HG02610 (cell line): Measurements from ENCODE around the gene GPD1L.

Experiments used
- ATAC-seq: cut with Tn5 transposase; IDR thresholded peaks from one replicate; pipeline ENCODE4 v1.9.1; 2021; ENCODE audit warnings: mild to moderate bottlenecking, moderate library complexity; ENCODE audit not compliant: unreplicated experiment

GPD1L gene

DNA sequence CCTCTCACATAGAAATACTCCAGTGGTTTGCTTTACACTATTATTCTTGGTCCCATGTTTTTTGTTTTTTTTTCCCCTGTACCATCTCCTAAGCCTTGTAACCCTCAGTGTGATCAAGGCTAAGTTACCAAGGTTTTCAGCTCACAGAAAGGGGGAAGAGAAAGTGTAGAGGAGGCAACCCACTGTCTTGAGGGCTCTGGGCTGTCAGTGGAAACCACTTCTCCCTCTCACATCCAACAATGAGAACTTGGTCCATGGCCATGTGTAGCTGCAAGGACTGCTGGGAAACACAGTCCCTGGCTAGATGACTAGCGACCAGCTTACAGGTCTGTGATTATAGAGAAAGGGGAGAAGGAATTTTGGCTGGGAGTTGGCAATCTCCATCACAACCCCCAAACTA is 30.3 kb downstream of the GPD1L start:
- ATAC-seq: no peak

DNA sequence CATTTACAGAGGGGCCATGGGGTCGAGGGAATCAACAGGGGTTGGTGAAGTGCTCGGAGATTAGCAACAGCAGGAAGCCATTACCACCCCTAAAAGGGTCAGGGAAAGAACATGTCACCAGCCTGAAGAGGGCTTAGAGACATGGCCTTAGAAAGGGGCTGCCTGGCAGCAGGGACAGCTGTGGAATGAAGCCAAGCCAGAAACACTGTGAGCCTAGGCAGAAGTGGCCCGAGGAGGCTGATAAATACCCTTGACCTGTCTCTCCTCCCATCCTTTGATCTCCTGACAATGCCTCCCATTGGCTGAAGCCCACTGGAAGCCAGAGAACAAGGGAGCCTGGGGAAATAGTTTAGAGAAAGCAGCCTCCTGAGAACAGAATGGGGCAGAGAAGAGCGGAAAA is 31.4 kb downstream of the GPD1L start:
- no peak for ATAC-seq

DNA sequence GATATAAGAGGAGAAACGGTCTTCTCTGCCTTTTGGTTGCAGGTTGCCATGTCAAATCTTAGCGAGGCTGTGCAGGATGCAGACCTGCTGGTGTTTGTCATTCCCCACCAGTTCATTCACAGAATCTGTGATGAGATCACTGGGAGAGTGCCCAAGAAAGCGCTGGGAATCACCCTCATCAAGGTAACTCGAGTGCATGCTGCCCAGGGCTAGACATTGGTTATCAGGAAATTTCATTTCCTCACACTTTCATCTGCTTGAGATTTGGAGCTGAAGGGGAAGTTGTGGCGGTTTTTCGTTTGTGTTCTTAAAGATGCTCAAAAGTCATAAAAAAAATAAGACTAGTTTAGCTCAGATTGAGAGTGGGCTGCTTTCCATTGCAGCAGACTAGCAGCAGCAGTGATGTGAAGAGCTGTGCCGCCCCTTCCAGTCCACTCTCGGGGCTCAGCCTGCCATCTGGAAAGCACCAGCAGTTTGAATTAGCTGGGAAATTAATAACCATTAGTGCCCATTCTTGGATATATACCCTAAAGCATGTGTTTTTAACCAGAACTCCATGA is 32.2 kb downstream of the GPD1L start:
- ATAC-seq: no peak

DNA sequence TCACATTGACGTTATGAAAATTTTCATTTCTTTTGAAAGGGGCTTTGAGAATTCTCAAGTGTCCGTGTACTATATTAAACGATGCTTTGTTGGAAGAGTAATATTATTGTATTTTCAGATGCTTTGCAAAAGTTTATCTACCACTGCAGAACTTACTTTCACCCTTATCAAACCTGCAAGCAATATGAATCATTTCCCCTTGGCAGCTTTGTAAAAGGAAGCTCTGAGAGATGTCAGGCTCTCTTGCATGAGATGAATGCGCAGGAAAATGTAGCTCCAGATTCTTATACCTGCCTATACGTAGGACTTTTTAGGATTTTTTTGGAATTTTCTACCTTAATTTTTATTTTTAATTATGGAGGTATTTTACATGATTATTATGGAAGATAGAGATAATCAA is 34.5 kb downstream of the GPD1L start:
- ATAC-seq: no peak

DNA sequence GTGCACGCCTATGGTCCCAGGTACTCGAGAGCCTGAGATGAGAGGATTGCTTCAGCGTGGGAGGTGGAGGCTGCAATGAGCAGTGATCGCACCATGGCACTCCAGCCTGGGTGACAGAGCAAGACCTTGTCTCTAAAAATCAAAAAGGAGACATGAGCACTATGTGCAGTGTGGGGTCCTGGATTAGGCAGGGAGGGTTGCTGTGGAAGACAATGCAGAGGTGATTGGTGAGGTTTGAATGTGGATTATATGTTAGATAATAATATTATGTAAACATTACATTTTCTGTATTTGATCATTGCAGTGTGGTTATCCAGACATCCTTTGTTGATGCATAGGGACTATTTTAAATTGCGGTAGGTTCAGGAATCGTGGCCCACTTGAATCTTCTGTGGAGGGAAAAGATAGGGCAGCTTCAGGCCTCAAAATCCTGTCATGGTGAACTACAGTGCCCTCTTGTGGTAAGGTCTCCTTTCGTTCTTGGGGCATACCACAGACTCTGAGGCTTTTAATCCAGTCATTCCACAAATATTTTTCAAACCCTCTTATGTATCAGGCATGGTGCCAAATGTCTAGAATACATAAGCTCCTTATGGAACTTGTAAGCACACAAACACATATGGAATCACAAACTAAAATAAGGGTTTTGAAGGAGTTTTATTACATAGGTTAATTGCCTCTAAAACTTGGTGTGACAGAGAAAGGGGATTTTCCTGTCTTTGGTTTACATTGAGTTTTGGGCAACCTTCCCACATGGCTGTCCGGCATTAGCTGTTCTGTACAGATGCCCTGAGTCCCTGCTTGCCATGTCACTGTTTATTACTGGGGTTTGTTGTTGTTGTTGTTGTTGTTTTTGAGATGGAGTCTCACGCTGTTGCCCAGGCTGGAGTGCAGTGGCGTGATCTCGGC is 37.7 kb downstream of the GPD1L start:
- ATAC-seq: no peak

DNA sequence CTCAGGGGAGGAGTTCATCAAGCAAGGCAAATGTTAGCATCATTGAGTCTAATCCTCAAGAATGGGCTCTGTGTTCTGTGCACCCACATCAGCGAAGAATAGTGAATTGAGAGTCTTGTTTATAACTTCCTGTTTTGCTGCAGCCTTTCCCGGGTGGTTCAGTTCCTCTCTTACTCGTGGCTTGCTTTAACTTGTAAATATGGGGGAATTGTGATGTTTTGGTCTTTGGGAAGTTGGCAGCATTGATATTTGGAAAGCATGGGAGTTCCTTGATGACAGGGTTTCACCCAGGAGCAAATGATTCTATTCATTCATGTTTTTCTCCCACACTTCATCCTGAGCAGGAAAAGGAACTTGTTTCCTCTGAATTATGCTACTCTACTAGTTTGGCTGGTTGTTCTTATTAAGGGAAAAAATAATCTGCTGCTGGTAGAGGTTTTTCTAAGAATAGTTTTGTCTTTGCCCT is 40.4 kb downstream of the GPD1L start:
- no peak for ATAC-seq

DNA sequence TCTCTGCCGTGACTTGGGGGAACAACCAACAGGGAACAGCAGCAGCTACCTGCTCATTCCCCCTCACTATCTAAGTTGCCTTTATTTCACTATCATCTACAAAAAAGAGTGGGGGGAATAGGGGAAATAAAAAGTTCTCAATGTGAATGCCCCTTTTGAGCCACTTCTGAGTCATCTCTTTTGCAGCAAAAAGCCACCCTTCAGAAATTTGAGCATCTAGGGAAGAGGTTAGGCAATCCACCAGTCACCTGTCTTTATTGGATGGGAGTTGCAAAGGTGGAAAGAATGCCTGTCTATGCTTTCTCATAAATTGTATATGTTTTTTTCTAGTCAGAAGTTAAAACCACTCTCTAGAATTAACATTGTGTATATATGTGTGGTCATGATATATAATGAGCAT is 41.1 kb downstream of the GPD1L start:
- ATAC-seq: no peak

DNA sequence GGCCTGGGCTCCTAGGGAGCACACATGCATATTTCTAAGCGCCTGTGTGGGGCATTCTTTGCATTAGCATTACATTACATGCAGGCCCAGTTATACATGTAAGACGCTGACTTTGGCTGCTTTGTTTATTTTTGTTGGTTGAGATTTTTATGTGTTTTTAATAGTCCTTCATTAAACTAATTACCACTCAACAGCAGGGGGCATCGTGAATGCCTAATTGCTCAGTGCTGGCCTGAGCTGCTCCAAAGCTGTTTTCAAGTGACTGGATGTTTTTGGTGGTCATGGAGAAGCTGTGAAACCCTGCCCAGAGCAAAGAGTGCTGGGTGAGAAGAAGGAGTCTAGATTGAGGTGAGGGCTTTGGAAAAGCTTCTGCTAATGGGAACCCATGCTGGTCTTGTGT is 41.5 kb downstream of the GPD1L start:
- no peak for ATAC-seq

DNA sequence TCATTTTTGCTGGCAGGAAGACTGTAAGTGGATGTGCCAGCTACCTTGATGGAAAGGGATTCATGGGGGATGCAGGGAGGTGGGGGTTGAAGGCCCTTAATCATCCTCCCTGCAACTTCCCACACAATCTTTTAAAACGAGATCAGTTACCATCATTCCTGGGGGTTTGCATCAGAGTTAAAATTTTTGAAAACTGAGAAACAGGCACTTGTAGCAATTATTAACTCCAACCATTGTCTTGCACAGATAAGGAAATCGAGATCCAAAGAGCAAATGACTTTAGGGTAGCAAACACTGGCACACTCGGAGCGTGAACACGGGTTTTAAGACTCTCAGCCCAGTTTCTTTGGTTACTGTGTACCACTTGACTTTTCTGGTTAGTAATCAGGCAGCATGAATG is 41.9 kb downstream of the GPD1L start:
- no peak for ATAC-seq

DNA sequence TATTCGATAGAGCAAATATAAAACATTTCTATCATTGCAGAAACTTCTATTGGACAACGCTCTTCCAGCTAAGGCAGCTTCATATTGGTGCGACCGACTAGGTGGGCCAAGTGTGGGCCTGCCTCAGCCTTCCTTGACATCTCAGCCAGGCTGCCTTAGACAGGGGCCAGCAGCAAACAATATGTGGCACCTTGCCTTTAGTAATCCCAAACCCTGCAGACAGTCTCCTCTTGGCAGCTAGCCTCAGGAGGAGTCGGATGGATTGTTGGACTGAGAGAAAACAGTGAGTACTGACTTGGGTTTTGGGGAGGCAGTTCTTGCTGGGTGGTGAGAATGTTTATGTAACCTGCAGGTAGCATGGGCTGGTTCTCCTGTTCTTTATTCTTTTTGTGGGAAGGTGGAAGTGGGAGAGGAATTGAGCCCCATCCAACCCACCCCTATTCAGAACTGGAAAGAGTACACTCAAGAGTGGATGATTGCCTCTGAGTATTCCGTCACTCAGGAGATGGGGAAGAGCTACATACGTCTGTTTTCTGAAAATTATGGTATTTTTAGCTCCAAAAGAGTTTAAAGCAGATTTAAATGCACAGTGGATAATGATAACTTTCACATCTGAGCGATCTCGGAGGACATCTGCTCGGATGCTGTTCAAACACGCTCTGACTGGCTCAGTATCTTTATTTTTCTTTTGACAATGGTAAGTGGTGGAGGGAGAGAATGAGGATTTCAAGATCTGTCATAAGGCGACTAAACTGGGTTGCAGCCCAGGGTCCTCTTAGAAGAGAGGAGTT is 47.2 kb downstream of the GPD1L start:
- no peak for ATAC-seq

DNA sequence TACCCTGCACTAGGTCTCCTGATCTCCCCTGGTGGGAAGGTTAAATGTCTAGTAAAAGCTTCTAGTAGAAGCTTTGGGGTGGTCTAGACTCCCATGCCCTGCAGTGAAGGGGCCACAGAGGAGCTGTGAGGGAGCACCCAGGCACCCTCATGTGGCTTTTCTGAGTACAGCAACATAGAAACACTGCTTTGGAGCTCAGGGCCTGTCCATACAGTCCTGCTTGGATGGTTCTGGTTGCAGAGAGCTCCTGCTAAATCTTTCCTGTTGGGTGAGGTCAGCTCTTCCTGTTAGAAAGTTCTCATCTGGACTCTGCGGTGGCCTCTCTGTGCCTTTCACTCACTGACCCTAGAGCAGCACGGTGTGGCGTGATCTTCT is 47.8 kb downstream of the GPD1L start:
- ATAC-seq: no peak

DNA sequence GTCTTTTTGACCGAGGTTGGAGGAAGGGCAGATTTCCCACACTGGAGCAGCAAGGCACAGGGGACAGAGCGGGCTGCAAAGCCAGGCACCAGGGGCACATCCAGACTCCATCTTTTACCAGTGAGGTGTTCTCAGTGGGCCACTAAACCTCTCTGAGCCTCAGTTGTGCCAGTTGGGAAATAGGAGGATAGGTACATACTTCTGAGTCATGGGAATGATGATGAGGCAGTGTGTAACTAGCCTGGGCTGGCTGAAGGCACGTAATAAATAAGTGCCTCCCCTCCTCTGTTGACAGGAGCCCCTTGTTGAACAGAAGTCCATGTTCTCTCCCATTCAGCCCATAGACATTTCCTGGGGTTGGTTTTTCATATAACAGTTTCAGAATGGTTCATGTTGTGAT is 48.7 kb downstream of the GPD1L start:
- ATAC-seq: no peak

DNA sequence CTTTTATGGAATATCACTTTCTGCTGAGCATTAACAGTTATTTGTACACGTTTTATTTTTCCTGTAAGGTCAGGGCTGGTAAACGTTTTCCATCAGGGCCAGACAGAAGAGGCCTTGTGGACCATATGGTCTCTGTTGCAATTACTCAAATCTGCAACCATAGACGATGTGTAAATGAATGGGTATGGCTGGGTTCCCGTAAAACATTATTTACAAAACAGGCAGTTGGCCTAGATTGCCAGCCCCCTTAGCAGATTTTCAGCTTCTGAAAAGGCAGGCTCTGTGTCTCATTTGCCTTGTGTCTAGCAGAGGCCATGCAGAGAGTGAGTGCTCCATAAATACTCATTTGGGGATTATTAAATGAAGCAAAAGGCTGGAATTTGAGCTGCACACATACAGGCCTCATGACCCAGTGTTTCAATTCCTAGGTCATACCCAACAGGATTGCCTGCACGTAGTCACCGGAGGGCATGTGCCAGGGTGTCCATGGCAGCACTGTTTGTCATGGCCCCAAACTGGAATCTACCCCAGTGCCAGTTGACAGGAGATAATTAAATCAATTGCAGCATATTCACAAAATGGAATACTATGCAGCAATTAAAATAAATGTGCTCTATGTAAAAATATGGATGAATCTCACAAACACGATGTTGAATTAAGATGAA is 51.3 kb downstream of the GPD1L start:
- ATAC-seq: no peak

DNA sequence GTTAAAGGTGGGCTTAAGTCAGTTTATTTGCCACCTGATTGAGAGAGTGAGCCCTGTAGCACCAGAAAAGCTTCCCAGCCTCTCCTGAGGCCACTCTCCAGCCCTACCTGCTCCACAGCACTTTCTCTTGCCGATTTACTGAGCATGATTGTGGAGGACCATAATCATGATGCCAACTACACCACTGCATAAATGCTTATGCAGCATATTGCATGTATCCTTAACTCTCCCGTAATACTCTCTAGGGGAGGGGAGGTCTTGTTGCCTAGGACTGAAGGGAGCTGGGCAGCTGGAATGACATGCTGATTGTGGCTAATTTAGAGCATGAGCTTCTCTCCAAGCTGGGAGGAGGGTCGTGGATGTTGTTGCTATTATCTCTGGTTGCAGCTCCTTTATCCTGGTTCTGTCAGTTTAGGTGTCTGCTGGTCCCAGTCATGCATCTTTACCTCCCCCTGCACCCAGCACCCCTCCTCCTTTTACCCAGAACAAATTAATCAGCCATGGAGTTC is 54.3 kb downstream of the GPD1L start:
- ATAC-seq: no peak

DNA sequence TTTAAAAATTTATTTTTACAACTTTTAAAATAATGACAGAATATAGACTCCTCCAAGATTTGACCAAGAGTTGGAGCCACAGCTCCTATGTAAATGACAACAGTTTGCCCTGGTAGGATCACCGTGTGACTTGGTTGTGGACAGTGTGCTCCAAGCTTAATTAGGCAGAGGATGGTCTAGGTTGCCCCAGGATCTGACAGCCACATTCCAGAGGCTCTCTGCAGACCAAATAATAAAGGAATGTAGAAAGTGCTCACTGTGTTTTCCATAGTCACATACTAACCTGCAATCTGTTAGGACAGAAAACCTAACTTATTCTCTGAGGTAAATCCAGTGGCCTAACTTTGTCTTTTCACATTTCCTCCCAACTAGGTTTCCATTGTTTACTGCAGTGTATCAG is 59.0 kb downstream of the GPD1L start:
- no peak for ATAC-seq

DNA sequence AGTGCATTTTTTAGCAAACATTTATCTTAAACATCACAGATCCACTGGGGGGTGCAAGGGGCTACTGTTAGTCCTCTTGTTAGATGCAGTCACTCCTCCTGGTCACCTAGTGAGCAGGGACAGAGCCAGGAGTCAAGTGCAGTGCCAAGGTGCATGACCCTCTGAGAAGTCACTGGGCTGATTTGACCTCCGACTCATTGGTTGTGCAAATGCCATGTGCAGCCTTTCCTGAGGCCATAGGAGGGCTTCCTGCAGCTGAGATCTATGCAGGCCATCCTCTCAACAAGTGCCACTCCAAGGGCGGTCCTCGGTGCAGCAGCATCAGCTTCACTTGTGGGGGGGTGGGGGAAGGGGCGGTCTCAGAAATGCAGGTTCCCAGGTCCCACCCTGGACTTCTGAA is 60.2 kb downstream of the GPD1L start:
- no peak for ATAC-seq

DNA sequence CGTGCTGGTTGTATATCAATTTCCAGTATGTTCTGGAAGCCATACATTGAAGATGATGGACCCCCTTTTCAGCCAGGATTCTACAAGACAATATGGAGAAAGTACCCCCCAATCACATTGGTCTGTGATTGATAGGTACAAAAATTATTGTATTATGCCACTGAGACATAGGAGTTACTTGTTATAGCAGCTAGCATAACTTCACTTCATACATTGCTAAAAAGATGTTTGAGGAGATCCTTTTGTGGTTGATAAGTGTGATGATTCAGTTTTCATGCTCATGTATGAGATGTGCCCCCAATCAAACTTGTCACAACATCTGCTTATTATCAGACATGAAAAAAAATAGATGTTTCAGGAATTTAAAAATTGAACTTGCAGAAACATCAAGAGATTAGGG is 66.0 kb downstream of the GPD1L start:
- no peak for ATAC-seq

DNA sequence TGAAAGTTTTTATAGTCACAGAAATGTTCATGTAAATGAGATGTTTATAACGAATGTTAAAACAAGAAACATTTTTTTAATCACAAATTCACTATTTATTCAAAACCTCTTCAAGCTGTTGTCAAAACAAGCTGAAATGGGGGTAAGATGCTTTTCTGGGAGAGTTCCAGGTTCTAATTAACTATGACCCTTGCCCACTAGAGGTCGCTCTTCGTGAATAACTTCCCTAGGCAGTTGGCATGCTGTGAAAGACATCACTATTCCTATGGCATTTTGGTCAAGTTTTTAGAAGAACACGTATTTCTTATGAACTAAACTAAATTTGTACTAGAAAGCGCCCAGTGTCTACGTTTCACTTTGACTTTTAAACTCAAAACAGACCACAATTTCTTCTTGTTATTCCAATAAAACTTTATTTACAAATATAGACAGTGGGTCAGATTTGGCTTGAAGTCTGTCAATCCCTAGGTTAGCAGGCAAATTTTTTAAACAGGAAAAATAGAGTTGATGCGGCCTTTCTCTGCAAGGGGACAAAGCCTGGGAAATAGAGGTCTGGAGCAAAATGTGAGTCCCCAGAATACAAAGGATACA is 69.3 kb downstream of the GPD1L start:
- no peak for ATAC-seq

DNA sequence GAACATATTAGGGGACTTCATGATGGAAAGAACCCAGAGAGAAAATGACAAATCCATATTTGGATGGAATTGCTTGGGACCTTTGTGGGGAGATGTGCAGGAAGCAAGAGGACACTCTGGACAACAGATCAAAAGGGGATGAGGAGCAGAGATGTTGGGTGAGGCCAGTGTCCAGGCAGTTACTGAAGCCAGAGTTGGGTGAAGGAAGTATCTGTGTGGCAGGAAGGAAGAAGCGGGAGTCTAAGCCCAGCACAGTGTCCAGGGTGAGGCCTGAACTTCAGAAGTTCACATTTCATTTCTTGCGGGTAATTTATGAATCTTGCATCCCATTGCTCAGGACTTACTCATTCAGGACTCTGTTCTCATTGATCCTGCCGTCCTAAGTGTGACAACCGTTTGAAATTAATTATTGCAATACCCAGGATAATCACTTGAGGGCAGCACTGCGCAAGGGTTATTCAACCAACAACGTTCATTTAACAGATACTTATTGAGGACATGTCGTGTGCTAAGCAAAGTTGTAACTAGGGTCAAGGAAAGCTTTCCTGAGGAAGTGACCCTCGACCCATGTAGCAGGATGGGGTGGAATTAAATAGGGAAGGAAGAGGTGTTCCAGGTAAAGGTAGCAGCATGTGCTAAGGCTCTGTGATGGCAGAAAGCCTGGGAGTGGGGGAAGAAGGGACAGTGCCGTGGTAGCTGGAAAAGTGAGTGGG is 70.7 kb downstream of the GPD1L start:
- ATAC-seq: peak; percentile 45

DNA sequence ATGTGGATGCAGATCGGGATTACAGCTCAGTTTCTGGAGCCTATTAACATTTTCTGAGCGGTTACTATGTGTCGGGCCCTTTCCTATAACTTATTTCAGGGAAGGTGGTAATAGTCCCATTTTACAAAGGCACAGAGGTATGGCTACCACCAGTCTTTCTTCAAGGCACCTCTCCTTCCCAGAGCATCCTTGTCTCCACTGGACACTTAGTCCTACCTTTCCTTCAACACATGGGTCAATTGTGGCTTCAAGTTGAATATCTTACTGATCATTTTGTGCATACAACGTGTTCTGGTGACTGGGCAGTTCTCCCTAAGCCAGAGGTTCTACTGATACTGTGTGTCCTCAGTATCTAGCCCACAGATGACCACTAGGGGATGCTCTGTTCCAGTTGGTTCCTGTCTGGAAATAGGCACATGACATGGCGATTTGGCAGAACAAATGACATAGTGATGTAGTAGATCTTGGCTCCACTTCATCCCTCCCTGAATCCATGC is 71.3 kb downstream of the GPD1L start:
- peak; percentile 68 for ATAC-seq
